Peyer's patch (tissue), 4 donors: Measurements from ENCODE around the gene PRPS1L1. TPM values are rescaled to one million over a fixed set of nuclear protein-coding genes. Genes with fewer than 3 reads are reported as not detected.

Source experiments
- DNase-seq, 3 donors: peaks; one replicate each; pipeline ENCODE4 v3.0.0-alpha.2; 2017 to 2019
- H3K27ac ChIP-seq, 4 donors: fragments of 200-600 bp; sonication (generic); one replicate each; pipeline ENCODE4 v1.5.1; 2016 to 2019
- H3K27me3 ChIP-seq, 2 donors: fragments of 200-600 bp; sonication (generic); one replicate each; pipeline ENCODE4 v1.5.1; 2019
- H3K36me3 ChIP-seq, 3 donors: fragments of 200-600 bp; sonication (generic); one replicate each; pipeline ENCODE4 v1.5.1; 2016 to 2019
- H3K4me1 ChIP-seq, 4 donors: fragments of 200-600 bp; sonication (generic); one replicate each; pipeline ENCODE4 v1.5.1; 2016 to 2019
- H3K4me3 ChIP-seq, 4 donors: fragments of 200-600 bp; sonication (generic); 1 replicate in 3 of 4; 2 replicates in 1 of 4; pipeline ENCODE4 v1.5.1; 2016 to 2019; ENCODE audit warnings: mild to moderate bottlenecking in 1 of 4
- H3K9me3 ChIP-seq, 4 donors: fragments of 200-600 bp; sonication (generic); one replicate each; pipeline ENCODE4 v1.5.1; 2016 to 2019; ENCODE audit warnings: mild to moderate bottlenecking in 1 of 4
- CTCF ChIP-seq, 6 experiments: fragments of 450-650 bp in 4 of 6; fragments of 200-600 bp in 2 of 6; sonication (generic) in 1 of 6; IDR thresholded peaks; one replicate each; pipeline ENCODE4 v1.5.1; 2017 to 2019; ENCODE audit warnings: antibody characterized with exemption in 6 of 6, mild to moderate bottlenecking in 3 of 6, moderate library complexity in 1 of 6
- POLR2A ChIP-seq, 2 donors: fragments of 450-650 bp; IDR thresholded peaks; one replicate each; pipeline ENCODE4 v1.5.1; 2017; ENCODE audit warnings: antibody characterized with exemption in 2 of 2, mild to moderate bottlenecking in 2 of 2, moderate library complexity in 2 of 2
- total RNA-seq, 4 donors: library from RNA; depleted of rRNA; stranded (reverse); fragments of >200 nt; gene quantifications; one replicate each; pipeline ENCODE4 v1.1.0, GENCODE V29; 2016

PRPS1L1 gene
- total RNA-seq, 4 donors from 2014 or later = not detected

- Histone ChIP-seq H3K27ac (no peak overlapping the region), H3K4me1 (no peaks in the 10 kb centered on the region), H3K36me3 (no peaks in the 10 kb centered on the region), H3K4me3 (no peak overlapping the region), H3K27me3 (no peaks in the 10 kb centered on the region), H3K9me3 (no peaks in the 10 kb centered on the region)
- TF ChIP-seq POLR2A (IDR thresholded peaks at IDR 0.05) (no peak), CTCF (IDR thresholded peaks at IDR 0.05) (no peak)
- DNase-seq = no peak
Measured at GRCh38 chr7:18045171-18045570, 17.5 kb upstream of the PRPS1L1 start.

GRCh38 chr7:18041191-18041590, 13.5 kb upstream of the PRPS1L1 start:
- no peak overlapping the region for H3K27ac ChIP-seq
- H3K36me3 ChIP-seq = no peaks in the 10 kb centered on the region
- no peaks in the 10 kb centered on the region for H3K9me3 ChIP-seq
- H3K27me3 ChIP-seq = no peaks in the 10 kb centered on the region
- no peak for DNase-seq
- H3K4me3 ChIP-seq = no peak overlapping the region
- no peaks in the 10 kb centered on the region for H3K4me1 ChIP-seq
- TF ChIP-seq POLR2A (IDR thresholded peaks at IDR 0.05) = no peak
- no peak for TF ChIP-seq CTCF (IDR thresholded peaks at IDR 0.05)

GRCh38 chr7:18040196-18040595, 12.6 kb upstream of the PRPS1L1 start:
- no peaks in the 10 kb centered on the region for H3K36me3 ChIP-seq
- TF ChIP-seq CTCF (IDR thresholded peaks at IDR 0.05) = no peak
- H3K9me3 ChIP-seq = no peaks in the 10 kb centered on the region
- no peaks in the 10 kb centered on the region for H3K4me1 ChIP-seq
- no peak overlapping the region for H3K27ac ChIP-seq
- no peak for DNase-seq
- no peaks in the 10 kb centered on the region for H3K27me3 ChIP-seq
- no peak overlapping the region for H3K4me3 ChIP-seq

- Histone ChIP-seq H3K36me3 (no peaks in the 10 kb centered on the region), H3K27ac (no peak overlapping the region), H3K4me3 (no peak overlapping the region), H3K4me1 (no peaks in the 10 kb centered on the region), H3K27me3 (no peaks in the 10 kb centered on the region), H3K9me3 (no peaks in the 10 kb centered on the region)
- no peak for DNase-seq
- TF ChIP-seq POLR2A (IDR thresholded peaks at IDR 0.05) (no peak), CTCF (IDR thresholded peaks at IDR 0.05) (no peak)
Measured at GRCh38 chr7:18038382-18038781, 10.7 kb upstream of the PRPS1L1 start.

GRCh38 chr7:18037609-18038008, 10.0 kb upstream of the PRPS1L1 start:
- no peak for TF ChIP-seq POLR2A (IDR thresholded peaks at IDR 0.05)
- TF ChIP-seq CTCF (IDR thresholded peaks at IDR 0.05) = no peak
- Histone ChIP-seq H3K9me3 (no peaks in the 10 kb centered on the region), H3K27ac (no peak overlapping the region), H3K36me3 (no peaks in the 10 kb centered on the region), H3K4me3 (no peak overlapping the region), H3K4me1 (no peaks in the 10 kb centered on the region), H3K27me3 (no peaks in the 10 kb centered on the region)
- no peak for DNase-seq

- H3K27ac ChIP-seq = no peak overlapping the region
Measured at GRCh38 chr7:18036783-18037182, 9.1 kb upstream of the PRPS1L1 start.

More at GRCh38 chr7:18036783-18037182, 9.1 kb upstream of the PRPS1L1 start:
- DNase-seq = no peak
- no peak overlapping the region for H3K4me3 ChIP-seq
- no peaks in the 10 kb centered on the region for H3K36me3 ChIP-seq
- no peaks in the 10 kb centered on the region for H3K4me1 ChIP-seq
- no peaks in the 10 kb centered on the region for H3K9me3 ChIP-seq
- H3K27me3 ChIP-seq = no peaks in the 10 kb centered on the region
- TF ChIP-seq CTCF (IDR thresholded peaks at IDR 0.05) (no peak), POLR2A (IDR thresholded peaks at IDR 0.05) (no peak)
